Nephron progenitor cell (in vitro differentiated cells): ENCODE results near the gene NR2F6.

ENCODE experiments used
- DNase-seq: peaks from one replicate; pipeline ENCODE4 v3.0.0; 2021
- H3K27ac Mint-ChIP-seq: 2 replicates; pipeline ENCODE4 v1.8.0; 2021; ENCODE audit warnings: mild to moderate bottlenecking, moderate library complexity, mixed read lengths
- H3K27me3 Mint-ChIP-seq: 2 replicates; pipeline ENCODE4 v1.8.0; 2021; ENCODE audit warnings: mild to moderate bottlenecking, low read depth, mixed read lengths; ENCODE audit not compliant: poor library complexity
- H3K36me3 Mint-ChIP-seq: 2 replicates; pipeline ENCODE4 v1.8.0; 2021; ENCODE audit warnings: low read depth, mixed read lengths
- H3K4me1 Mint-ChIP-seq: 2 replicates; pipeline ENCODE4 v1.8.0; 2021; ENCODE audit warnings: mixed read lengths
- H3K4me3 Mint-ChIP-seq: 2 replicates; pipeline ENCODE4 v1.8.0; 2021; ENCODE audit warnings: mild to moderate bottlenecking, moderate library complexity, mixed read lengths
- H3K9me3 Mint-ChIP-seq: 2 replicates; pipeline ENCODE4 v1.8.0; 2021; ENCODE audit warnings: mild to moderate bottlenecking, moderate library complexity, mixed read lengths
- TF ChIP-seq, protein P1 (sequence below): fragments of 200-600 bp; sonication (generic); IDR thresholded peaks from 2 replicates; pipeline ENCODE4 v1.5.0; 2021; ENCODE audit warnings: antibody characterized with exemption

Gene NR2F6

DNA sequence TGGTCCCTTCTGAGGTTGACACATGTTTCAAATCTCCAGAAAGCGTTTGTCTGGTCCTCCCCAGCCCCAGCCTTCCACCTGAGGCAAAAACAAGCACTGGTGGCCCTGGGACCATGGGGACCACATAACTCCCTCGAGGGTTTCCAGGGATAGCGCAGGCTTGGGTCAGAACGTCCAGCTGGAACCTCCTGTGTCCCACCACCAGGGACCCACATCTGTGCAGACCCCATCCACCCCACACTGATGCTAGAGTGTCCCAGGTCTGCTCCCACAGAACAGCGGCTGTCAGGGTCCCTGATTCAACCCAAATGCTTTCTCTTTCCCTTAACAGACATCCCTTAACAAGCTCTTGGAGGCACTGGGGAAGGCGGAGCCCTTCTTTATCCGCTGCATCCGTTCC is 60.1 kb downstream of the NR2F6 start:
- H3K4me3 Mint-ChIP-seq = no peak overlapping the region
- H3K9me3 Mint-ChIP-seq = no peaks in the 10 kb centered on the region
- peaks cover 21% of the 10 kb centered on the region for H3K4me1 Mint-ChIP-seq
- TF ChIP-seq, protein P1, sequence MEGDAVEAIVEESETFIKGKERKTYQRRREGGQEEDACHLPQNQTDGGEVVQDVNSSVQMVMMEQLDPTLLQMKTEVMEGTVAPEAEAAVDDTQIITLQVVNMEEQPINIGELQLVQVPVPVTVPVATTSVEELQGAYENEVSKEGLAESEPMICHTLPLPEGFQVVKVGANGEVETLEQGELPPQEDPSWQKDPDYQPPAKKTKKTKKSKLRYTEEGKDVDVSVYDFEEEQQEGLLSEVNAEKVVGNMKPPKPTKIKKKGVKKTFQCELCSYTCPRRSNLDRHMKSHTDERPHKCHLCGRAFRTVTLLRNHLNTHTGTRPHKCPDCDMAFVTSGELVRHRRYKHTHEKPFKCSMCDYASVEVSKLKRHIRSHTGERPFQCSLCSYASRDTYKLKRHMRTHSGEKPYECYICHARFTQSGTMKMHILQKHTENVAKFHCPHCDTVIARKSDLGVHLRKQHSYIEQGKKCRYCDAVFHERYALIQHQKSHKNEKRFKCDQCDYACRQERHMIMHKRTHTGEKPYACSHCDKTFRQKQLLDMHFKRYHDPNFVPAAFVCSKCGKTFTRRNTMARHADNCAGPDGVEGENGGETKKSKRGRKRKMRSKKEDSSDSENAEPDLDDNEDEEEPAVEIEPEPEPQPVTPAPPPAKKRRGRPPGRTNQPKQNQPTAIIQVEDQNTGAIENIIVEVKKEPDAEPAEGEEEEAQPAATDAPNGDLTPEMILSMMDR = no peak
- no peak for DNase-seq
- H3K27me3 Mint-ChIP-seq = peaks cover 2% of the 10 kb centered on the region
- no peak overlapping the region for H3K27ac Mint-ChIP-seq
- peaks cover 27% of the 10 kb centered on the region for H3K36me3 Mint-ChIP-seq

DNA sequence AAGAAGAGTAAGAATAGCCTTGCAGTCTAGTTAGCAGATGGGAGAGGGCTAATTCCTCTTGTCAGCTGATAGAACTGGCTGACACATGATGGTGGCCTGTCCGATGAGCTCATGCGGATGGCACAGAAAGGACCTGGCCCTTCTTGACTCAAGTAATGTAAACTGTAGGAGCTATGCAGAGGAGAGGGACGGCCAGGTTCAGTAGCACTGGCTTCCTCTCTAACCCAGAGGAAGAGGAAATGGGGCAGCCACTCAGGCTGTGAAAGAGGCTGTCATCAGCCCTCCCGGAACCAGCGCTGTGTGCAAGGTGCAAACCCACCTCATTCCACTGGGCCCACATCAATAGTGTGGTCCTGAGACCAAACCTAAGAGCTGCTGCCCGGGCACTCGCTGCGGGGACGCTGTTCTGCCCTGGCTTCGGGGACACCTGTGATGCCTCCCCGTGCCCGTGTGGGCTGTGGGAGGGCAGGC is 61.3 kb downstream of the NR2F6 start:
- no peaks in the 10 kb centered on the region for H3K9me3 Mint-ChIP-seq
- TF ChIP-seq, protein P1 = no peak
- H3K36me3 Mint-ChIP-seq = peaks cover 27% of the 10 kb centered on the region
- DNase-seq = no peak
- H3K27ac Mint-ChIP-seq = no peak overlapping the region
- H3K4me1 Mint-ChIP-seq = peaks cover 23% of the 10 kb centered on the region
- no peak overlapping the region for H3K4me3 Mint-ChIP-seq
- peaks cover 2% of the 10 kb centered on the region for H3K27me3 Mint-ChIP-seq

DNA sequence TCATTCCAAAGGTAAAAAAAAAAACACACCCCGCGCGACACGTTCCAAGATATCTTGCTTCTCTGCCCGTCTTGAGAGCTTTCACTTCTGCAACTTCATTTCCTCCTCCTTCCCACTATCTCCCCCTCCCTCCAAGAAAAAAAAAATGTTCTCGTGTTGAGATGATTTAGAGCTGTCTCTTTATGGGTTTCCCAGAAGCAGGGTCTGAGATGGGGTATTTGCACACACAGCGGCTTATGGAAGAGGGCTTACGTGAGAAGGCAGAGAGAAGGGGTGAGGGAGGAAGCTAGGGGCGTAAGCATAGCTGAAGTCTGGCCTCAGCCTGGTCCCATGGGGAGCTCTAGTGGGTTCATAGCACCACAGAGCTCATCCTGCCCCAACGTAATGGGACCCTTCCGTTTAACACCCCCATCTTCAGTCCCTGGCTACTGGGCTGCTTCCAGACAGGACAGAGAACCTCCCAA is 61.8 kb downstream of the NR2F6 start:
- Mint-ChIP-seq H3K36me3 (peaks cover 27% of the 10 kb centered on the region), H3K9me3 (no peaks in the 10 kb centered on the region), H3K27ac (peak overlapping the region; percentile 44), H3K27me3 (peaks cover 2% of the 10 kb centered on the region), H3K4me1 (peaks cover 23% of the 10 kb centered on the region), H3K4me3 (no peak overlapping the region)
- TF ChIP-seq, protein P1 = no peak
- no peak for DNase-seq

DNA sequence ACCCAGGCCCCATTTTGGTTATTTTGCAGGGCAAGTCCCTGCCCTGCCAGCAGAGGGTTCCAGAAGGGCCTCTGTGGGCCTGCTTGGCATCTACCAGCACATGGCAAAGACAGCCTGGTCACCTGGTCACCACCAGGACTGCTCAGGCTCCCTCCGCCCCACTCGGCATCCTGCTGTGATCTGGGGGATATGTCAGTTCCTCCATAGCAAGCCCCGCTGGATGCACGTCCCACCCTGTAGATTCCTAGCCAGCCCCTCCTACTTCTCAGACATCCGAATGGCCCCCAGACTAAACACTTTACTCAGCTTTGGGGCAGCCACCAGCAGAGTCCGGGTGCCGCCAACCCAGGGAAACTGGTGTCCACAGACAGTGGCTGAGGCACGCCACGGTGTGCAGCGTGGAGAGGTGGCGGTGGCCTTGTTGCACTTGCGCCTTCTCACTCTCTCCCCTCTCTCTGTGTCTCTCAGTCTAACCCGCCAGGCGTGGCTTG is 62.4 kb downstream of the NR2F6 start:
- peaks cover 24% of the 10 kb centered on the region for H3K36me3 Mint-ChIP-seq
- peak overlapping the region; percentile 88 for H3K27ac Mint-ChIP-seq
- H3K9me3 Mint-ChIP-seq = no peaks in the 10 kb centered on the region
- H3K4me3 Mint-ChIP-seq = no peak overlapping the region
- DNase-seq = no peak
- TF ChIP-seq, protein P1 = no peak
- H3K27me3 Mint-ChIP-seq = peaks cover 2% of the 10 kb centered on the region
- H3K4me1 Mint-ChIP-seq = peaks cover 23% of the 10 kb centered on the region
